Measurements from ENCODE around the gene ID2. TPM values are rescaled to one million over a fixed set of nuclear protein-coding genes. Genes with fewer than 3 reads are reported as not detected.

ID2 gene
- total RNA-seq, 2 experiments from 2014 or later, result 238 to 242 TPM

DNA sequence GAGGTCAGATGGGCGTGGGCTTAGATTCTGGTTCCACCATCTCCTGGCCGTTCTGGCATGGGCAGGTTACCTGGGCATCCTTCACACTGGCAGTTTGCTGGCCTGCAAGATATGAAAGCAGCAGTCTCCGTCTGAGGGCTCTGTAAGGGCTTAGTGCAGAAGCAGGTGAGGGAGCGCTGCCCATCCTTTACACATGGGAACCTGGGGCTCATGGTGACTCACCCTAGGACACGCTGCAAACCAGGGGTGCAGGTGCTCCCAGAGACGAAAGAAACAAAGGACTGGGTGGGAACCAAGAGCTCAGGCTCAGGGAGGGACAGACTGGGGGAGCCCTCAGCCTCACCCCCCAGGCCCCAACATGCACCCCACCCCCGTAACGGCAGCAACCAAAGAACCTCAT is 10.7 kb upstream of the ID2 start:
- ChIA-PET CTCF (no interaction called here), POLR2A (no interaction called here)
- Histone ChIP-seq H3K27me3 (ENCODE audit: control insufficient read depth in 1 of 2, insufficient read depth in 2 of 2, low read length in 2 of 2) (peaks cover 7 to 13% of the 10 kb centered on the region in 2 experiments), H3K4me3 (ENCODE audit: low read length) (no peak overlapping the region), H3K4me1 (ENCODE audit: insufficient read depth, low read length) (peaks cover under 1% of the 10 kb centered on the region), H3K36me3 (ENCODE audit: insufficient read depth, low read length) (no peaks in the 10 kb centered on the region), H3K9me3 (ENCODE audit: control insufficient read depth in 1 of 2, insufficient read depth in 1 of 2, low read length in 2 of 2) (peaks cover 25 to 34% of the 10 kb centered on the region in 2 experiments), H3K27ac (ENCODE audit: low read depth in 1 of 2, low read length in 2 of 2) (no peak overlapping the region)
- ATAC-seq (ENCODE audit: poor library complexity), result no peak
- Mint-ChIP-seq H3K9me3 (peaks cover 14% of the 10 kb centered on the region), H3K4me1 (ENCODE audit: low read depth) (no peaks in the 10 kb centered on the region), H3K4me3 (no peak overlapping the region), H3K36me3 (ENCODE audit: low read depth) (peaks cover 5% of the 10 kb centered on the region), H3K27me3 (peaks cover 28% of the 10 kb centered on the region), H3K27ac (no peak overlapping the region)
- TF ChIP-seq, protein P1, sequence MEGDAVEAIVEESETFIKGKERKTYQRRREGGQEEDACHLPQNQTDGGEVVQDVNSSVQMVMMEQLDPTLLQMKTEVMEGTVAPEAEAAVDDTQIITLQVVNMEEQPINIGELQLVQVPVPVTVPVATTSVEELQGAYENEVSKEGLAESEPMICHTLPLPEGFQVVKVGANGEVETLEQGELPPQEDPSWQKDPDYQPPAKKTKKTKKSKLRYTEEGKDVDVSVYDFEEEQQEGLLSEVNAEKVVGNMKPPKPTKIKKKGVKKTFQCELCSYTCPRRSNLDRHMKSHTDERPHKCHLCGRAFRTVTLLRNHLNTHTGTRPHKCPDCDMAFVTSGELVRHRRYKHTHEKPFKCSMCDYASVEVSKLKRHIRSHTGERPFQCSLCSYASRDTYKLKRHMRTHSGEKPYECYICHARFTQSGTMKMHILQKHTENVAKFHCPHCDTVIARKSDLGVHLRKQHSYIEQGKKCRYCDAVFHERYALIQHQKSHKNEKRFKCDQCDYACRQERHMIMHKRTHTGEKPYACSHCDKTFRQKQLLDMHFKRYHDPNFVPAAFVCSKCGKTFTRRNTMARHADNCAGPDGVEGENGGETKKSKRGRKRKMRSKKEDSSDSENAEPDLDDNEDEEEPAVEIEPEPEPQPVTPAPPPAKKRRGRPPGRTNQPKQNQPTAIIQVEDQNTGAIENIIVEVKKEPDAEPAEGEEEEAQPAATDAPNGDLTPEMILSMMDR (IDR thresholded peaks at IDR 0.05), result no peak
- intact Hi-C loops (cut with DNase I, micrococcal nuclease), result no loop called here
- no peak for DNase-seq

DNA sequence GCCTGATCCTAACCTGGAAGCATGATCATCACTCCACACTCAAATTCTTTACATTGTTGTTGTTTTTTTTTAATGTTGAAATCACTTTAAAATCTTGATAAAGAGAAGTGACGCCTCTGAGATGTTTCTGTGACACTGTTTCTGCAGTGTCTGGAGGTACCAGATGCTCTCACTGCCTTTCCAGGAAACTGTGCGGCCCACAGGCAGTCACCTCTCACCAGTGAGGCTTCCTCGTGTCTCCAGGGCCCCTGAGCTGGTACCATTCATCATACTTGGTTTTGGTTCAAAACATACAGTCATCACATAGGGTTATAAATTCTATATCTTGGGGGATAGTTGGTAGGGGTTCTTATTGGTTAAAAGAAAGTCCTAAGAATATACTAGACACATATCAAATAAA is 10.1 kb upstream of the ID2 start:
- Mint-ChIP-seq H3K4me1 (ENCODE audit: low read depth) (no peaks in the 10 kb centered on the region), H3K36me3 (ENCODE audit: low read depth) (peaks cover 5% of the 10 kb centered on the region), H3K4me3 (no peak overlapping the region), H3K9me3 (peaks cover 14% of the 10 kb centered on the region), H3K27me3 (peaks cover 30% of the 10 kb centered on the region), H3K27ac (no peak overlapping the region)
- intact Hi-C loops (cut with DNase I, micrococcal nuclease), result no loop called here
- ATAC-seq (ENCODE audit: poor library complexity) (no peak), DNase-seq (no peak)
- H3K36me3 ChIP-seq (ENCODE audit: insufficient read depth, low read length), result no peaks in the 10 kb centered on the region
- no peak overlapping the region for H3K4me3 ChIP-seq (ENCODE audit: low read length)
- TF ChIP-seq, protein P1 (IDR thresholded peaks at IDR 0.05), result no peak
- POLR2A ChIA-PET, result interaction anchor here (1.4 kb wide), 1 partner anchor 9 kb away, joined by 4 read pairs; no protein-coding TSS in a partner anchor
- H3K9me3 ChIP-seq (ENCODE audit: control insufficient read depth in 1 of 2, insufficient read depth in 1 of 2, low read length in 2 of 2), result peaks cover 31 to 35% of the 10 kb centered on the region in 2 experiments
- CTCF ChIA-PET, result no interaction called here
- no peak overlapping the region for H3K27ac ChIP-seq (ENCODE audit: low read depth in 1 of 2, low read length in 2 of 2)
- peaks cover 6% of the 10 kb centered on the region for H3K4me1 ChIP-seq (ENCODE audit: insufficient read depth, low read length)
- H3K27me3 ChIP-seq (ENCODE audit: control insufficient read depth in 1 of 2, insufficient read depth in 2 of 2, low read length in 2 of 2), result peaks cover 13 to 19% of the 10 kb centered on the region in 2 experiments

DNA sequence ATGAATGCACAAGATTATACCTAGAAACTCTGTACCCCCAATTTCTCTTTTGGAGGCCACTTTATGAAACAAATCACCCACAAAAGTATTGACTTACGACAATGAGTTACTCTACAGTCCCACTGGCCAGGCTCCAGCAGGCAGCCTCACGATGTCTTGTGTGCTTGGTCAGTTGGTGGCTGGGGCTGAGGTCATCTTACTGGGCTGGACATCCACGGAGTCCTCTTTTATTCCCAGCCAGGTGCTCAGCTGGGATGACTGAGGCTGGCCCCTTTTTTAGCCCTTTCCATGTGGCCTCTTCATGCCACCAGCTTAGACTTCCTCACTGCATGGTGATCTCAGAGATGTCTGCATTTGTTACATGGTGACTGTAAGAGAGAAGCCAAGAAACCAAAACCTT is 8.9 kb upstream of the ID2 start:
- Mint-ChIP-seq H3K27me3 (peaks cover 42% of the 10 kb centered on the region), H3K9me3 (peaks cover 14% of the 10 kb centered on the region), H3K36me3 (ENCODE audit: low read depth) (peaks cover 5% of the 10 kb centered on the region), H3K4me3 (no peak overlapping the region), H3K27ac (no peak overlapping the region), H3K4me1 (ENCODE audit: low read depth) (peaks cover 10% of the 10 kb centered on the region)
- no peak for ATAC-seq (ENCODE audit: poor library complexity)
- Histone ChIP-seq H3K36me3 (ENCODE audit: insufficient read depth, low read length) (no peaks in the 10 kb centered on the region), H3K9me3 (ENCODE audit: control insufficient read depth in 1 of 2, insufficient read depth in 1 of 2, low read length in 2 of 2) (peaks cover 34 to 35% of the 10 kb centered on the region in 2 experiments), H3K4me1 (ENCODE audit: insufficient read depth, low read length) (peaks cover 18% of the 10 kb centered on the region), H3K27me3 (ENCODE audit: control insufficient read depth in 1 of 2, insufficient read depth in 2 of 2, low read length in 2 of 2) (peaks cover 23 to 31% of the 10 kb centered on the region in 2 experiments), H3K27ac (ENCODE audit: low read depth in 1 of 2, low read length in 2 of 2) (no peak overlapping the region), H3K4me3 (ENCODE audit: low read length) (no peak overlapping the region)
- no peak for DNase-seq
- POLR2A ChIA-PET, result interaction anchor here (0.6 to 1.4 kb wide), 2 partner anchors 8 to 374 kb away, joined by 3 to 4 read pairs; no protein-coding TSS in a partner anchor
- intact Hi-C loops (cut with DNase I, micrococcal nuclease), result no loop called here
- CTCF ChIA-PET, result no interaction called here
- TF ChIP-seq, protein P1 (IDR thresholded peaks at IDR 0.05), result no peak
